ENCODE results near the gene TECPR1.

GRCh38 chr7:98288064-98288823, 36.2 kb upstream of the TECPR1 start:
- TF ChIP-seq ZNF274 (IDR thresholded peaks at IDR 0.05; ENCODE audit: low read depth, low read length) (no peak), YY1 (IDR thresholded peaks at IDR 0.05; ENCODE audit: insufficient read depth, insufficient read length) (no peak), SUZ12 (IDR thresholded peaks at IDR 0.05; ENCODE audit: extremely low read depth, insufficient read depth, insufficient read length) (no peak)

All from NT2/D1 (cell line).